ENCODE data around the gene DEPP1. TPM values are rescaled to one million over a fixed set of nuclear protein-coding genes. Genes with fewer than 3 reads are reported as not detected.

The DEPP1 gene
- total RNA-seq, 1 experiment from 2014 or later: 3.8 TPM

DNA sequence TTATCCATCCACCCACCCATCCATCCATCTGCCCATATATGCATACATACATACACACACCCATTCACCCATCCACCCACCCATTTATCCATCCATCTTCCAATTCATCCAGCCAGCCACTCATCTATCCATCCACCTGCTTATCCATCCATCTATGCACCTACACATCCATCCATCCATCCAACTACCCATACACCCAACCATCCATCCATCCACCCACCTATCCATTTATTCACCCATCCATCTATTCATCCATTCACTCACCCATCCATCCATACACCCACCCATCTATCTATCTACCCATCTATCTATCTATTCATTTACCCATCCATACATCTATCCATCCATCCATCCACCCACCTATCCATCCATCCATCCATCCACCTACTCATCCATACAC lies 50.1 kb downstream of the DEPP1 start (continued):
- TF ChIP-seq ATF3 (IDR thresholded peaks at IDR 0.05) (no peak), MAX (IDR thresholded peaks at IDR 0.05) (no peak), YY1 (IDR thresholded peaks at IDR 0.05; ENCODE audit: extremely low read depth, insufficient replicate concordance, low read depth, low read length) (no peak), SIN3A (IDR thresholded peaks at IDR 0.05; ENCODE audit: low read depth) (no peak), POLR2AphosphoS5 (IDR thresholded peaks at IDR 0.05; ENCODE audit: low read depth, low read length) (no peak)
- TF ChIP-seq, protein P1, sequence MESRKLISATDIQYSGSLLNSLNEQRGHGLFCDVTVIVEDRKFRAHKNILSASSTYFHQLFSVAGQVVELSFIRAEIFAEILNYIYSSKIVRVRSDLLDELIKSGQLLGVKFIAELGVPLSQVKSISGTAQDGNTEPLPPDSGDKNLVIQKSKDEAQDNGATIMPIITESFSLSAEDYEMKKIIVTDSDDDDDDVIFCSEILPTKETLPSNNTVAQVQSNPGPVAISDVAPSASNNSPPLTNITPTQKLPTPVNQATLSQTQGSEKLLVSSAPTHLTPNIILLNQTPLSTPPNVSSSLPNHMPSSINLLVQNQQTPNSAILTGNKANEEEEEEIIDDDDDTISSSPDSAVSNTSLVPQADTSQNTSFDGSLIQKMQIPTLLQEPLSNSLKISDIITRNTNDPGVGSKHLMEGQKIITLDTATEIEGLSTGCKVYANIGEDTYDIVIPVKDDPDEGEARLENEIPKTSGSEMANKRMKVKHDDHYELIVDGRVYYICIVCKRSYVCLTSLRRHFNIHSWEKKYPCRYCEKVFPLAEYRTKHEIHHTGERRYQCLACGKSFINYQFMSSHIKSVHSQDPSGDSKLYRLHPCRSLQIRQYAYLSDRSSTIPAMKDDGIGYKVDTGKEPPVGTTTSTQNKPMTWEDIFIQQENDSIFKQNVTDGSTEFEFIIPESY (IDR thresholded peaks at IDR 0.05; ENCODE audit: extremely low read depth, insufficient replicate concordance, low read length): no peak

- BruUV-seq (replicated peaks): no TSS peak
- CTCF ChIA-PET: no interaction called here
- POLR2A ChIA-PET: no interaction called here
- Histone ChIP-seq H2AFZ (ENCODE audit: low read depth, low read length, poor library complexity, severe bottlenecking) (no peak overlapping the region), H3K9me2 (ENCODE audit: insufficient read depth) (no peaks in the 10 kb centered on the region; the same call in 1 of the 2 replicates), H3K79me2 (ENCODE audit: insufficient read depth, low read length) (no peaks in the 10 kb centered on the region), H3K36me3 (ENCODE audit: control insufficient read depth in 1 of 2, insufficient read depth in 2 of 2, low read length in 2 of 2) (no peaks in the 10 kb centered on the region), H4K20me1 (ENCODE audit: insufficient read depth) (no peaks in the 10 kb centered on the region), H3K27ac (ENCODE audit: low read depth, low read length) (no peak overlapping the region), H3K9me3 (ENCODE audit: control insufficient read depth in 1 of 2, insufficient read depth in 1 of 2, low read depth in 1 of 2, low read length in 2 of 2) (no peaks in the 10 kb centered on the region), H3K27me3 (ENCODE audit: insufficient read depth, low read length) (no peaks in the 10 kb centered on the region), H3K4me2 (ENCODE audit: low read length) (no peak overlapping the region), H3K9ac (ENCODE audit: low read length) (no peak overlapping the region), H3K4me3 (replicated peaks in 1 of 2; ENCODE audit: low read depth in 1 of 2, low read length in 2 of 2) (no peak overlapping the region), H3K4me1 (ENCODE audit: control insufficient read depth in 1 of 2, insufficient read depth in 2 of 2, low read length in 2 of 2) (no peaks in the 10 kb centered on the region)
- 0 out of 2 replicates have a peak, but pooled peaks have one; percentile 14 for ATAC-seq
- TF ChIP-seq TCF7L2 (IDR thresholded peaks at IDR 0.05; ENCODE audit: borderline replicate concordance, extremely low read depth, insufficient read depth, insufficient read length) (no peak), CBX3 (IDR thresholded peaks at IDR 0.05; ENCODE audit: low read depth) (no peak), ZFX (IDR thresholded peaks at IDR 0.05) (no peak), CTCF (IDR thresholded peaks at IDR 0.05 in 2 of 3, conservative IDR thresholded peaks at IDR 0.05 in 1 of 3; ENCODE audit: borderline replicate concordance in 1 of 3, insufficient read depth in 1 of 3, low read depth in 2 of 3, low read length in 2 of 3) (no peak), EZH2phosphoT487 (IDR thresholded peaks at IDR 0.05; ENCODE audit: borderline replicate concordance) (no peak)
- no peak for DNase-seq (ENCODE audit: low read depth, low spot score)
- intact Hi-C loops (cut with micrococcal nuclease): no loop called here
- RAD21 ChIA-PET (ENCODE audit: low non-redundant PET in 1 of 2, low total read pairs in 2 of 2, uncharacterized antibody in 2 of 2, unreplicated experiment in 2 of 2): no interaction called here
Measured at GRCh38 chr10:44927352-44927751, 51.3 kb downstream of the DEPP1 start.
